Neural cell (in vitro differentiated cells): ENCODE measurements around the gene MED13L. TPM values are rescaled to one million over a fixed set of nuclear protein-coding genes. Genes with fewer than 3 reads are reported as not detected.
A peak's percentile ranks its signal among the peaks of the same experiment; 100 is the strongest.

Experiments
- H2AFZ ChIP-seq: fragments of 200-600, 300-800 bp; sonication (generic), shearing (Covaris generic); 2 replicates; pipeline ENCODE4 v1.6.0; 2014; ENCODE audit warnings: low read depth, mild to moderate bottlenecking, antibody characterized with exemption, low read length, moderate library complexity
- H3F3A ChIP-seq: fragments of 200-600 bp; shearing (Covaris generic); 2 replicates; pipeline ENCODE4 v1.6.1; 2016; ENCODE audit warnings: mild to moderate bottlenecking, moderate library complexity, mixed read lengths, antibody characterized with exemption, low read length; ENCODE audit not compliant: insufficient read depth, poor library complexity, severe bottlenecking
- H3K27ac ChIP-seq: fragments of 200-600, 300-800 bp; sonication (generic), shearing (Covaris generic); 2 replicates; pipeline ENCODE4 v1.5.1; 2014; ENCODE audit warnings: mild to moderate bottlenecking, low read length, moderate library complexity
- H3K27me3 ChIP-seq: fragments of 300-800, 200-600 bp; sonication (generic), shearing (Covaris generic); 2 replicates; pipeline ENCODE4 v1.6.0; 2014; ENCODE audit warnings: mild to moderate bottlenecking, low read depth, low read length, moderate library complexity; ENCODE audit not compliant: insufficient read depth
- H3K36me3 ChIP-seq: fragments of 300-800, 200-600 bp; sonication (generic), shearing (Covaris generic); 2 replicates; pipeline ENCODE4 v1.5.1; 2014; ENCODE audit warnings: mild to moderate bottlenecking, antibody characterized with exemption, low read length, moderate library complexity; ENCODE audit not compliant: insufficient read depth
- H3K4me2 ChIP-seq: fragments of 300-800, 200-600 bp; sonication (generic), shearing (Covaris generic); 2 replicates; pipeline ENCODE4 v1.6.0; 2014; ENCODE audit warnings: mild to moderate bottlenecking, low read length
- H3K4me3 ChIP-seq: fragments of 300-800, 200-600 bp; sonication (generic), shearing (Covaris generic); 2 replicates; pipeline ENCODE4 v1.5.1; 2014; ENCODE audit warnings: mild to moderate bottlenecking, low read length, moderate library complexity
- H3K79me2 ChIP-seq: fragments of 200-600 bp; shearing (Covaris generic); replicated peaks from 2 replicates; pipeline ENCODE4 v1.6.0; 2014; ENCODE audit warnings: mild to moderate bottlenecking, low read length, moderate library complexity; ENCODE audit not compliant: insufficient read depth
- H3K9ac ChIP-seq: fragments of 300-800, 200-600 bp; sonication (generic), shearing (Covaris generic); 2 replicates; pipeline ENCODE4 v1.6.1; 2016; ENCODE audit warnings: mild to moderate bottlenecking, low read length, mixed read lengths
- H3K9me2 ChIP-seq: fragments of 200-600 bp; shearing (Covaris generic); 2 replicates; pipeline ENCODE4 v1.6.1; 2016; ENCODE audit warnings: mild to moderate bottlenecking, low read length, mixed read lengths; ENCODE audit not compliant: insufficient read depth
- H3K9me3 ChIP-seq: fragments of 200-600, 300-800 bp; sonication (generic), shearing (Covaris generic); 2 replicates; pipeline ENCODE4 v1.6.1; 2016; ENCODE audit warnings: mild to moderate bottlenecking, mixed run types, low read length, moderate library complexity, mixed read lengths
- H4K20me1 ChIP-seq: fragments of 200-600 bp; shearing (Covaris generic); 2 replicates; pipeline ENCODE4 v1.6.1; 2016; ENCODE audit warnings: mild to moderate bottlenecking, mixed run types; ENCODE audit not compliant: insufficient read depth
- EP300 ChIP-seq: fragments of 450-650 bp; conservative IDR thresholded peaks from 2 replicates; pipeline ENCODE4 v1.6.1; 2014; ENCODE audit warnings: antibody characterized with exemption, mild to moderate bottlenecking, moderate library complexity; ENCODE audit not compliant: poor library complexity, severe bottlenecking
- EZH2 ChIP-seq: fragments of 200-600, 300-800 bp; shearing (Covaris generic), sonication (generic); IDR thresholded peaks from 2 replicates; pipeline ENCODE4 v1.6.1; 2014; ENCODE audit warnings: antibody characterized with exemption, low read length, borderline replicate concordance, mild to moderate bottlenecking; ENCODE audit not compliant: insufficient read depth, poor library complexity, severe bottlenecking
- MXI1 ChIP-seq: fragments of 450-650 bp; conservative IDR thresholded peaks from 2 replicates; pipeline ENCODE4 v1.6.1; 2014; ENCODE audit warnings: antibody characterized with exemption, mild to moderate bottlenecking; ENCODE audit not compliant: poor library complexity, severe bottlenecking
- POLR2AphosphoS5 ChIP-seq: IDR thresholded peaks from 2 replicates; pipeline ENCODE4 v1.6.1; 2012
- RAD21 ChIP-seq: fragments of 450-650 bp; conservative IDR thresholded peaks from 2 replicates; pipeline ENCODE4 v1.6.1; 2014; ENCODE audit warnings: antibody characterized with exemption, mild to moderate bottlenecking, moderate library complexity
- SMC3 ChIP-seq: fragments of 450-650 bp; conservative IDR thresholded peaks from 2 replicates; pipeline ENCODE4 v1.6.1; 2014; ENCODE audit warnings: antibody characterized with exemption, mild to moderate bottlenecking, moderate library complexity; ENCODE audit not compliant: poor library complexity
- TAF1 ChIP-seq: IDR thresholded peaks from 2 replicates; pipeline ENCODE4 v1.6.1; 2012; ENCODE audit warnings: low read depth
- polyA plus RNA-seq: library from polyadenylated mRNA; depleted of rRNA; stranded (reverse); fragments of >200 nt; gene quantifications from 2 replicates; pipeline ENCODE4 v1.2.3, GENCODE V29; 2014
- TF ChIP-seq, protein P1 (sequence below): fragments of 450-650 bp; IDR thresholded peaks from 2 replicates; pipeline ENCODE4 v1.5.1; 2014; ENCODE audit warnings: antibody characterized with exemption, mild to moderate bottlenecking, moderate library complexity; ENCODE audit not compliant: poor library complexity, severe bottlenecking
- TF ChIP-seq, protein P2 (sequence below): IDR thresholded peaks from 2 replicates; pipeline ENCODE4 v1.6.1; 2012; ENCODE audit warnings: borderline replicate concordance

MED13L gene
- polyA plus RNA-seq, 1 donor from 2014 or later, result 38.9 TPM

DNA sequence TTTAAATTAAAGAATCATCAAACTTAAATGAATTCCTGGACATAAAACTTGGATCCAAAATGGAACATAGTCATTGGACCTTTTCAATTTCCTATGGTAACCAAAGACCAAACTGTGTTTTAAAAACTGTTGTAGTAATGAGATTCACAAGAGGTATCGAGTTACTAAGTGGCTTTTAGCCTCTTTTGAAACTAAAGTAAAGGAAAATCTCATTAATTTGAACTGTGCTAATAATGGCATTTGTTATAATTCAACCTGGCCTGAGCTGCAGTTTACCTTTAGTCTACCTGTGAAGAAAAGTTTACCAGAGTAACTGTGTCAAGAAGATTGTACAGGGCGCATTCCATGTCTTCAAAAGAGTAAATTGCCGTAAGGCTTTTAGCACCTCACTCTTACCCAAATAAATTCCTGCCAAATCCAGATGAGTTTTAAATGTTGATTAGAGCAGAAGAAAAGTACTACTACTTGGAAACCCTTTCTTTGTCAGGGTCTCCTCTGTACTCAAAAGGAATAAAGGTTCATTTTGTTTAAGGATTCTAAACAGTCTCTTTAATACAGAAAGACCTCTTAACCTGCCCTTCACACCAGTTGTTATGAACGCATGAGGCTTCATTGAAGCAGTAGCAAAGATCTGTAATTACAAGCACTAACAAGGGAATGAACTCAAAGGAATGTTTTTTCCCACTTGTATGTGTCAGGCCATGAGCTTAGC is 17.1 kb upstream of the MED13L start:
- no peak overlapping the region for H3K4me2 ChIP-seq
- TF ChIP-seq EP300 (no peak), EZH2 (no peak), MXI1 (no peak)
- no peaks in the 10 kb centered on the region for H4K20me1 ChIP-seq
- H3K27ac ChIP-seq, result no peak overlapping the region
- no peaks in the 10 kb centered on the region for H3F3A ChIP-seq
- H3K79me2 ChIP-seq, result no peaks in the 10 kb centered on the region
- H3K36me3 ChIP-seq, result no peaks in the 10 kb centered on the region
- H2AFZ ChIP-seq, result no peak overlapping the region
- H3K9me3 ChIP-seq, result no peaks in the 10 kb centered on the region
- H3K4me3 ChIP-seq, result no peak overlapping the region
- H3K27me3 ChIP-seq, result no peaks in the 10 kb centered on the region
- no peak overlapping the region for H3K9ac ChIP-seq
- H3K9me2 ChIP-seq, result no peaks in the 10 kb centered on the region

DNA sequence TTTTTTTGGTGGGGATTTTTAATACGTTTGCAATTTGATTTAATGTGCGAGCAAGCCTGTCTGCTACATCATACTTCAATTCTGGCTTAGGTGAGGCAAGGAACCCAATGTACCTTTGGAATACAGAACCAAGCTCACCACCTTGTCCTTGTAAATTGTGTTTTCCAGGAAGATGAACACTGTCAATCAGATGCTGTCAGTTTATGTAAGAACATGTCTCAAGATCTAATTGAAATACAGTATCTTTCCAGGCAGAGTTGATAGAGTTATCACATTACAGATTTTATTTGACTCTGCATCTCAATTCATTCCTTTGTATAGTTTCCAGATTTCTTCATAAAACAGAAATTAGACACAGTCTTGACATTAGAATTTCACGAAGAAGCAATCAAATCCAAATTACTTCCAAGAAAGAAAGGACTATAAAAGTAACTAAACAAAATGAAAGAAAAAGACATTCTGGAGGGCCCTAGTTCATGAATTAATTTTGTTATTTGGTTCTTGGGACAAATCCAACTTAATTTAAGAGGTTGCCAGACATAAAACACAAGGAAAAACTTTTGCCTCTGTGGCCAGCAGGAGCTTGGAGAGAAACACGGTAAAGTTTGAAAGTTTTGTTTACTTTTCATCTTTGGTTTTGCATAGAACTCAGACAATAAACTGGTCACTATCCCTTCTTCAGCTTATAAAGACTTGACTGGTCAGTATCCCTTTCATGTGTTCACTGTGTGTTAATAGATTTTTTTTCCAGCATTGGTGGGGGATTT is 16.4 kb upstream of the MED13L start:
- no peak overlapping the region for H3K9ac ChIP-seq
- no peaks in the 10 kb centered on the region for H3K27me3 ChIP-seq
- H3K4me3 ChIP-seq, result no peak overlapping the region
- H2AFZ ChIP-seq, result no peak overlapping the region
- no peaks in the 10 kb centered on the region for H3F3A ChIP-seq
- no peaks in the 10 kb centered on the region for H3K9me3 ChIP-seq
- H3K4me2 ChIP-seq, result no peak overlapping the region
- H3K36me3 ChIP-seq, result no peaks in the 10 kb centered on the region
- no peak for TF ChIP-seq RAD21
- no peak for TF ChIP-seq TAF1
- no peak for TF ChIP-seq SMC3
- TF ChIP-seq, protein P1, sequence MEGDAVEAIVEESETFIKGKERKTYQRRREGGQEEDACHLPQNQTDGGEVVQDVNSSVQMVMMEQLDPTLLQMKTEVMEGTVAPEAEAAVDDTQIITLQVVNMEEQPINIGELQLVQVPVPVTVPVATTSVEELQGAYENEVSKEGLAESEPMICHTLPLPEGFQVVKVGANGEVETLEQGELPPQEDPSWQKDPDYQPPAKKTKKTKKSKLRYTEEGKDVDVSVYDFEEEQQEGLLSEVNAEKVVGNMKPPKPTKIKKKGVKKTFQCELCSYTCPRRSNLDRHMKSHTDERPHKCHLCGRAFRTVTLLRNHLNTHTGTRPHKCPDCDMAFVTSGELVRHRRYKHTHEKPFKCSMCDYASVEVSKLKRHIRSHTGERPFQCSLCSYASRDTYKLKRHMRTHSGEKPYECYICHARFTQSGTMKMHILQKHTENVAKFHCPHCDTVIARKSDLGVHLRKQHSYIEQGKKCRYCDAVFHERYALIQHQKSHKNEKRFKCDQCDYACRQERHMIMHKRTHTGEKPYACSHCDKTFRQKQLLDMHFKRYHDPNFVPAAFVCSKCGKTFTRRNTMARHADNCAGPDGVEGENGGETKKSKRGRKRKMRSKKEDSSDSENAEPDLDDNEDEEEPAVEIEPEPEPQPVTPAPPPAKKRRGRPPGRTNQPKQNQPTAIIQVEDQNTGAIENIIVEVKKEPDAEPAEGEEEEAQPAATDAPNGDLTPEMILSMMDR, result no peak
- peak; percentile 65 for TF ChIP-seq POLR2AphosphoS5
- peak; percentile 70 for TF ChIP-seq EP300
- TF ChIP-seq EZH2, result no peak
- TF ChIP-seq MXI1, result no peak
- no peak overlapping the region for H3K27ac ChIP-seq
- H3K9me2 ChIP-seq, result no peaks in the 10 kb centered on the region
- H4K20me1 ChIP-seq, result no peaks in the 10 kb centered on the region
- no peaks in the 10 kb centered on the region for H3K79me2 ChIP-seq

DNA sequence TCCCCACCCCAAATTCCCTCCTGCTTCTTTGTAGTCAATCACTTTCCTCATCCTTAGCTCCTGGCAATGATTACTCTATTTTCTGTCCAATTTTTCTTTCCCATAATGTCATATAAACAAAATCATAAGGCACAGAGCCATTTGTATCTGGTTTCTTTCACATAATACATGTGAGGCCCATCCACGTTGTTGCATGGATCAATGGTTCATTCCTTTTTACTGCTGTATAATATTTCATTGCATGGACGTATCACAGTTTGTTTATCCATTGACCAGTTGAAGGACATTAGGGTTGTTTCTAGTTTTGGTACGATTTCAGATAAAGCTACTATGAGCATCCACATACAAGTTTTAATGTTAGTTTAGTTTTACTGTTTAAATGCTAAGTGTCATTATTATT is 13.7 kb upstream of the MED13L start:
- Histone ChIP-seq H3K36me3 (no peaks in the 10 kb centered on the region), H3K9me2 (no peaks in the 10 kb centered on the region), H3K4me2 (no peak overlapping the region), H3K27me3 (no peaks in the 10 kb centered on the region), H3K9me3 (no peaks in the 10 kb centered on the region), H3K79me2 (no peaks in the 10 kb centered on the region), H4K20me1 (no peaks in the 10 kb centered on the region), H3F3A (no peaks in the 10 kb centered on the region), H3K4me3 (no peak overlapping the region), H3K27ac (no peak overlapping the region), H3K9ac (no peak overlapping the region), H2AFZ (no peak overlapping the region)
- TF ChIP-seq, protein P2, sequence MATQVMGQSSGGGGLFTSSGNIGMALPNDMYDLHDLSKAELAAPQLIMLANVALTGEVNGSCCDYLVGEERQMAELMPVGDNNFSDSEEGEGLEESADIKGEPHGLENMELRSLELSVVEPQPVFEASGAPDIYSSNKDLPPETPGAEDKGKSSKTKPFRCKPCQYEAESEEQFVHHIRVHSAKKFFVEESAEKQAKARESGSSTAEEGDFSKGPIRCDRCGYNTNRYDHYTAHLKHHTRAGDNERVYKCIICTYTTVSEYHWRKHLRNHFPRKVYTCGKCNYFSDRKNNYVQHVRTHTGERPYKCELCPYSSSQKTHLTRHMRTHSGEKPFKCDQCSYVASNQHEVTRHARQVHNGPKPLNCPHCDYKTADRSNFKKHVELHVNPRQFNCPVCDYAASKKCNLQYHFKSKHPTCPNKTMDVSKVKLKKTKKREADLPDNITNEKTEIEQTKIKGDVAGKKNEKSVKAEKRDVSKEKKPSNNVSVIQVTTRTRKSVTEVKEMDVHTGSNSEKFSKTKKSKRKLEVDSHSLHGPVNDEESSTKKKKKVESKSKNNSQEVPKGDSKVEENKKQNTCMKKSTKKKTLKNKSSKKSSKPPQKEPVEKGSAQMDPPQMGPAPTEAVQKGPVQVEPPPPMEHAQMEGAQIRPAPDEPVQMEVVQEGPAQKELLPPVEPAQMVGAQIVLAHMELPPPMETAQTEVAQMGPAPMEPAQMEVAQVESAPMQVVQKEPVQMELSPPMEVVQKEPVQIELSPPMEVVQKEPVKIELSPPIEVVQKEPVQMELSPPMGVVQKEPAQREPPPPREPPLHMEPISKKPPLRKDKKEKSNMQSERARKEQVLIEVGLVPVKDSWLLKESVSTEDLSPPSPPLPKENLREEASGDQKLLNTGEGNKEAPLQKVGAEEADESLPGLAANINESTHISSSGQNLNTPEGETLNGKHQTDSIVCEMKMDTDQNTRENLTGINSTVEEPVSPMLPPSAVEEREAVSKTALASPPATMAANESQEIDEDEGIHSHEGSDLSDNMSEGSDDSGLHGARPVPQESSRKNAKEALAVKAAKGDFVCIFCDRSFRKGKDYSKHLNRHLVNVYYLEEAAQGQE, result no peak
- no peak for TF ChIP-seq EP300
- TF ChIP-seq RAD21, result no peak
- no peak for TF ChIP-seq POLR2AphosphoS5
- TF ChIP-seq EZH2, result no peak
- TF ChIP-seq SMC3, result no peak
- TF ChIP-seq, protein P1, result no peak
- no peak for TF ChIP-seq MXI1
- TF ChIP-seq TAF1, result no peak
